Naive thymus-derived CD4-positive, alpha-beta T cell (primary cell): Measurements from ENCODE around the gene TSKS. TPM values are rescaled to one million over a fixed set of nuclear protein-coding genes. Genes with fewer than 3 reads are reported as not detected.

ENCODE experiments used
- ATAC-seq: fragments of 150-1000 bp; cut with Tn5 transposase; 2 replicates; pipeline ENCODE4 v1.10.0; 2021; ENCODE audit warnings: mild to moderate bottlenecking, moderate library complexity
- CTCF ChIA-PET: fragments of 350-600 bp; sonication (Branson Sonifier 250); formaldehyde crosslinking; loops from one replicate; lab custom pipeline; 2021; ENCODE audit warnings: antibody characterized with exemption; lab: Charles Lee
- POLR2A ChIA-PET: fragments of 350-600 bp; sonication (Branson Sonifier 250); formaldehyde crosslinking; loops from one replicate; lab custom pipeline; 2021; ENCODE audit warnings: antibody characterized with exemption, inconsistent platforms; lab: Charles Lee
- DNase-seq, 9 donors: peaks; one replicate each; pipeline versions ENCODE4 v3.0.0 to v3.0.0-alpha.2; 2020 to 2022; ENCODE audit warnings: mixed read lengths in 1 of 9
- H3K27ac ChIP-seq: one replicate; pipeline ENCODE4 v1.7.0; 2013; ENCODE audit warnings: mild to moderate bottlenecking, low read depth, low read length, moderate library complexity
- H3K27me3 ChIP-seq, 2 donors: one replicate each; pipeline ENCODE4 v1.7.0; 2013; ENCODE audit warnings: low read length in 2 of 2, mild to moderate bottlenecking in 2 of 2, moderate library complexity in 2 of 2; ENCODE audit not compliant: control insufficient read depth in 2 of 2, insufficient read depth in 2 of 2
- H3K36me3 ChIP-seq, 3 experiments: 1 replicate in 2 of 3; 2 replicates in 1 of 3; pipeline ENCODE4 v1.7.0; 2013; ENCODE audit warnings: low read length in 3 of 3, mild to moderate bottlenecking in 3 of 3, moderate library complexity in 1 of 3; ENCODE audit not compliant: insufficient read depth in 3 of 3, control insufficient read depth in 2 of 3
- H3K4me1 ChIP-seq, 2 donors: one replicate each; pipeline ENCODE4 v1.7.0; 2013; ENCODE audit warnings: low read length in 2 of 2, mild to moderate bottlenecking in 2 of 2, moderate library complexity in 1 of 2; ENCODE audit not compliant: control insufficient read depth in 2 of 2, insufficient read depth in 2 of 2
- H3K4me3 ChIP-seq: 2 replicates; pipeline ENCODE4 v1.7.0; 2013; ENCODE audit warnings: mild to moderate bottlenecking, low read length
- H3K9me3 ChIP-seq, 3 experiments: 1 replicate in 2 of 3; 2 replicates in 1 of 3; pipeline ENCODE4 v1.7.0; 2013; ENCODE audit warnings: low read length in 3 of 3; ENCODE audit not compliant: control insufficient read depth in 2 of 3
- H3K27ac Mint-ChIP-seq, 9 donors: one replicate each; pipeline ENCODE4 v1.8.0; 2020 to 2022; ENCODE audit warnings: mixed read lengths in 9 of 9, mild to moderate bottlenecking in 8 of 9, moderate library complexity in 5 of 9, inconsistent platforms in 2 of 9
- H3K27me3 Mint-ChIP-seq, 5 donors: one replicate each; pipeline ENCODE4 v1.8.0; 2021 to 2022; ENCODE audit warnings: mixed read lengths in 5 of 5, mild to moderate bottlenecking in 1 of 5
- H3K36me3 Mint-ChIP-seq, 5 donors: one replicate each; pipeline ENCODE4 v1.8.0; 2020 to 2022; ENCODE audit warnings: mixed read lengths in 5 of 5, mild to moderate bottlenecking in 3 of 5, inconsistent platforms in 1 of 5
- H3K4me1 Mint-ChIP-seq, 7 donors: one replicate each; pipeline ENCODE4 v1.8.0; 2020 to 2022; ENCODE audit warnings: mixed read lengths in 7 of 7, mild to moderate bottlenecking in 3 of 7, inconsistent platforms in 1 of 7
- H3K4me3 Mint-ChIP-seq, 10 donors: one replicate each; pipeline ENCODE4 v1.8.0; 2020 to 2022; ENCODE audit warnings: mild to moderate bottlenecking in 10 of 10, mixed read lengths in 10 of 10, moderate library complexity in 6 of 10, inconsistent platforms in 2 of 10
- H3K9me3 Mint-ChIP-seq, 11 donors: one replicate each; pipeline ENCODE4 v1.8.0; 2020 to 2022; ENCODE audit warnings: mixed read lengths in 11 of 11, mild to moderate bottlenecking in 4 of 11, inconsistent platforms in 1 of 11, moderate library complexity in 1 of 11
- intact Hi-C, 2 donors: fragments of 100-400 bp; cut with micrococcal nuclease; formaldehyde crosslinking; loops; one replicate each; pipeline ENCODE4 v1.15.1; 2023
- polyA plus RNA-seq, 2 donors: library from polyadenylated mRNA; unstranded; fragments of 300-500 nt; fragmentation: Illumina TruSeq; gene quantifications; one replicate each; pipeline ENCODE4 v1.2.3, GENCODE V29; 2021
- total RNA-seq, 6 experiments: library from RNA in 5 of 6; stranded (reverse) in 5 of 6; gene quantifications; 1 replicate in 5 of 6; 2 replicates in 1 of 6; pipeline ENCODE4 v1.2.3 and lab custom pipeline; 2021 to 2026

TSKS gene
- total and polyA plus RNA-seq, 7 experiments from 2014 or later, result 0.51 to 3.6 (median 1.5) TPM

DNA sequence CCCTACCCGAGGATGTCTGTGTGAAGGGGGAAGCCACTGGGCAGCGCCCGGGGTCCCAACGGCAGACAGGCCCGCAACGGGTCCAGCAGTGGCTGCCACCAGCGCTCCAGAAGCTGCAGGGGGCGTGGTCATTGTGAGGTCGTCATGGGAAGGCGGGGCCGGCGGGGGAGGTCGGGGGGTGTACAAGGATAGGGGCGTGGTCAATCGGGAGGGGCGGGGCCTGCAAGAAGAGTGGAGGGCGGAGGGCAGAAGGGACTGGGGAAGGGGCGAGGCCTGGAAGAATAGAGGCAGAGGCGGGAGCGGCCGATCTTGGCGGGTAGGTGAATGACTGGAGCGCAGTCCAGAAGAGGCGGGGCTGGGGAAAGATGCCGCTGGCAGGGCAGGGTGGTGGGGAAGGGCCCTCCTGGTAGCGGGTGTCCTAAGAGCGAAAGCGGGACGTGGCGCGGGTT, 45.6 kb upstream of the TSKS start:
- DNase-seq (peak; percentile 69 to 92 (median 83)), ATAC-seq (peak; percentile 76)
- no peaks in the 10 kb centered on the region for H3K9me3 ChIP-seq
- H3K36me3 ChIP-seq, result peaks cover 0 to 6% (median 0%) of the 10 kb centered on the region in 3 experiments
- POLR2A ChIA-PET, result interaction anchor here (1.5 to 2.1 kb wide), 3 partner anchors 10 to 91 kb away, joined by 4 to 11 read pairs (median 8); partner anchors contain the start of genes AKT1S1, MED25 and TBC1D17
- peak overlapping the region; percentile 66 to 94 (median 84) for H3K27ac Mint-ChIP-seq
- peaks cover 11 to 16% of the 10 kb centered on the region in 2 donors for H3K4me1 ChIP-seq
- CTCF ChIA-PET, result no interaction called here
- no peaks in the 10 kb centered on the region for H3K27me3 ChIP-seq
- H3K27ac ChIP-seq, result peak overlapping the region; percentile 73
- peaks cover 0 to 9% (median 6%) of the 10 kb centered on the region in 5 donors for H3K36me3 Mint-ChIP-seq
- no peaks in the 10 kb centered on the region for H3K9me3 Mint-ChIP-seq
- intact Hi-C loops, result loop anchor here in 1 of 2 donors (1.0 to 2.0 kb wide), 4 partner anchors 9 to 166 kb away; partner anchors contain the start of gene SCAF1
- H3K27me3 Mint-ChIP-seq, result no peaks in the 10 kb centered on the region
- peak overlapping the region; percentile 71 for H3K4me3 ChIP-seq
- H3K4me1 Mint-ChIP-seq, result peaks cover 20 to 39% (median 28%) of the 10 kb centered on the region in 7 donors
- H3K4me3 Mint-ChIP-seq, result peak overlapping the region; percentile 85 to 96 (median 90)

DNA sequence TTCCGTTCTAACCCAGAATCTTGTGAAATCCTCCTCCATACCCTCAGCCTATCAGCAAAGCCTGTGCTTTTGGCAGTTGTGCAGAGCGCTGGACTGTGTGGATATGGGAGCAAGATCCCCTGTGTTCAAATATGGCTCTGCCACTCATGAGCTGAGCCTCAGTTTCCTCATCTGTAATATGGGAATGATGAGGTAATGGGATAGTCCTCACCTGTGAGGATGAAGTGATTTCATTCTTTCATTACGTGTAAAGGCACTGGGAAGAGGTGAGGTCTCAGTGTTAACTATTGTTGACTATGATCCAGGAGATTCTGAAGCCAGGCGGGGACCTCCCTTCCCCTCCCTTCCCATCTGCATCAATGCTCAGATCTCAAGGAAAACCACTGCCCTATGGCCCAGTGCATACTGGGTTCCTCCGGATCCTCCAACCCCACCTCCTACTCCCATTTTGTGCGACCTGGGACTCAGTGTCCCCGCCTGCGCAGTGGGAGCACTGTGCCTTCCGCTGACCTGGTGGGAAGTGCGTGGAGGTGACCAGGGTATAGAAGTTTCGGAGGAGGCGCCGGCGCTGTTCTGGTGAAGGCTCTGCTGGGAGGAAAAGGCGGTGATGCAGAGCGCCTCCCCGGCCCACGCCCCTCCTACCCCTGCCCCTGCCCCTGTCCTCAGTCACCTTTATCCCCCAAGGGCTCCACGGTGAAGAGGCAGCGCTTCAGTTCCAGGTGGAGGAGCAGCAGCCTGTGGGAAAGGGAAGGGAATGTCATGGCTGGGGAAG, 45.0 kb upstream of the TSKS start:
- no peaks in the 10 kb centered on the region for H3K9me3 ChIP-seq
- DNase-seq (no peak), ATAC-seq (no peak)
- no peaks in the 10 kb centered on the region for H3K27me3 ChIP-seq
- peaks cover 0 to 12% (median 0%) of the 10 kb centered on the region in 3 experiments for H3K36me3 ChIP-seq
- Mint-ChIP-seq H3K4me3 (peak overlapping the region; percentile 23 to 96 (median 90)), H3K4me1 (peaks cover 14 to 35% (median 22%) of the 10 kb centered on the region in 7 donors), H3K27ac (peak overlapping the region; percentile 11 to 93 (median 84)), H3K9me3 (no peaks in the 10 kb centered on the region), H3K36me3 (peaks cover 0 to 13% (median 10%) of the 10 kb centered on the region in 5 donors), H3K27me3 (no peaks in the 10 kb centered on the region)
- H3K27ac ChIP-seq, result peak overlapping the region; percentile 73
- H3K4me3 ChIP-seq, result no peak overlapping the region
- H3K4me1 ChIP-seq, result peaks cover 11 to 16% of the 10 kb centered on the region in 2 donors
- CTCF ChIA-PET, result no interaction called here
- POLR2A ChIA-PET, result interaction anchor here (1.1 to 2.0 kb wide), 4 partner anchors 10 to 90 kb away, joined by 3 to 11 read pairs (median 4); partner anchors contain the start of genes AKT1S1, AP2A1, MED25 and TBC1D17
- intact Hi-C loops, result loop anchor here in 1 of 2 donors (1.0 to 2.0 kb wide), 3 partner anchors 42 to 165 kb away; partner anchors contain the start of gene SCAF1

DNA sequence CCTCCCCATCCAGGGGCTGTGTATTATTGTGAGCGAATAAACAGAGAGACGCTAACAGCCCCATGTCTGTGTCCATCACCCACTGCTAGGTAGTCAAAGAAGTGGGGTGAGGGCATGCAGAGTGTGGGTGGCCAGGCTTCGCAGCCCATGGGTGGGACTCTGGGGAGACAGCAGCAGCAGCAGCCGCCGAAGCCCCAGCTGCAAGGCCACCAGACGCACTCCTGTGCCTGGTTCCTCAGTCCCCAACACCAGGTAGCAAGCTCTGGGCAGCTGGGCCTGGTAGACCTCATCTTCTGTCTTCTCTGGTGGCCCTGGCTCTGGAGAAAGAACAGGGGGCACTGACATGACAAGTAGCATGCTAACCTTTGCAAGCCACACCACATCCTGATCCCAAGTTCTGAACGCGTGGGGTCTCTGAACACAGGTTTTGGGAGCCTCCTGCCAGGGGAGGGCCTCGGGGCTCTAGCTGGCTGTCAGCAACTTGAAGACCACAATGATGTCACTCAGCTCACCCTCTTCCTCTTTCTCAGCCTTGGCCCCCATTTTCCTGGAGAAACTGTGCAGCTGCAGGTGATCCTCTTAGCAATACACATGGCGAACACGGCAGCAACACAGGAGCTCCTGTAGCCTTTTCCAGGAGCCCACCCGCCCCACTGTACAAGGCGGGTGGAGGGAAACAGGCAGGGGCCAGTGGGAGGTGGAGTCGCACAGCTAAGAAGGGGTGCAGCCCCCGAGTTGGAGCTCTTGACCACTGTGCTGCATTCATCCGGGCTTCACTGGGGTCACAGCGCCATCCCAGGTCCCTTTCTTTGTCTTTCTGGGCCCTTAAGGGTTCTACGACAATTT, 44.2 kb upstream of the TSKS start:
- Histone ChIP-seq H3K27ac (peak overlapping the region; percentile 73), H3K27me3 (no peaks in the 10 kb centered on the region), H3K36me3 (peaks cover 0 to 20% (median 0%) of the 10 kb centered on the region in 3 experiments), H3K4me1 (peaks cover 5 to 9% of the 10 kb centered on the region in 2 donors), H3K9me3 (no peaks in the 10 kb centered on the region), H3K4me3 (no peak overlapping the region)
- Mint-ChIP-seq H3K27me3 (no peaks in the 10 kb centered on the region), H3K36me3 (peaks cover 0 to 14% (median 10%) of the 10 kb centered on the region in 5 donors), H3K27ac (peak overlapping the region in 6 of 9 donors; percentile 46 to 93 (median 72)), H3K9me3 (no peaks in the 10 kb centered on the region), H3K4me1 (peaks cover 12 to 27% (median 15%) of the 10 kb centered on the region in 7 donors), H3K4me3 (peak overlapping the region in 3 of 10 donors; percentile 25 to 70 (median 51))
- DNase-seq (no peak), ATAC-seq (no peak)
- POLR2A ChIA-PET, result interaction anchor here (1.1 to 1.2 kb wide), 2 partner anchors 11 to 40 kb away, joined by 3 read pairs; partner anchors contain the start of genes AP2A1 and MED25
- CTCF ChIA-PET, result interaction anchor here (0.5 kb wide), 1 partner anchor 304 kb away, joined by 3 read pairs; no protein-coding TSS in a partner anchor
- intact Hi-C loops, result no loop called here

DNA sequence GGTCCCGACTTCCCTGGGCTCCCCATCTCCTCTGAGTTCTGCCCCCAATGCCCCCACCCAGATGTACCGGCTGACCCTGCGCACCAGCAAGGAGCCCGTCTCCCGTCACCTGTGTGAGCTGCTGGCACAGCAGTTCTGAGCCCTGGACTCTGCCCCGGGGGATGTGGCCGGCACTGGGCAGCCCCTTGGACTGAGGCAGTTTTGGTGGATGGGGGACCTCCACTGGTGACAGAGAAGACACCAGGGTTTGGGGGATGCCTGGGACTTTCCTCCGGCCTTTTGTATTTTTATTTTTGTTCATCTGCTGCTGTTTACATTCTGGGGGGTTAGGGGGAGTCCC, 43.5 kb upstream of the TSKS start:
- intact Hi-C loops, result no loop called here
- H3K27ac ChIP-seq, result peak overlapping the region; percentile 35
- peak overlapping the region in 1 of 10 donors; percentile 3 for H3K4me3 Mint-ChIP-seq

DNA sequence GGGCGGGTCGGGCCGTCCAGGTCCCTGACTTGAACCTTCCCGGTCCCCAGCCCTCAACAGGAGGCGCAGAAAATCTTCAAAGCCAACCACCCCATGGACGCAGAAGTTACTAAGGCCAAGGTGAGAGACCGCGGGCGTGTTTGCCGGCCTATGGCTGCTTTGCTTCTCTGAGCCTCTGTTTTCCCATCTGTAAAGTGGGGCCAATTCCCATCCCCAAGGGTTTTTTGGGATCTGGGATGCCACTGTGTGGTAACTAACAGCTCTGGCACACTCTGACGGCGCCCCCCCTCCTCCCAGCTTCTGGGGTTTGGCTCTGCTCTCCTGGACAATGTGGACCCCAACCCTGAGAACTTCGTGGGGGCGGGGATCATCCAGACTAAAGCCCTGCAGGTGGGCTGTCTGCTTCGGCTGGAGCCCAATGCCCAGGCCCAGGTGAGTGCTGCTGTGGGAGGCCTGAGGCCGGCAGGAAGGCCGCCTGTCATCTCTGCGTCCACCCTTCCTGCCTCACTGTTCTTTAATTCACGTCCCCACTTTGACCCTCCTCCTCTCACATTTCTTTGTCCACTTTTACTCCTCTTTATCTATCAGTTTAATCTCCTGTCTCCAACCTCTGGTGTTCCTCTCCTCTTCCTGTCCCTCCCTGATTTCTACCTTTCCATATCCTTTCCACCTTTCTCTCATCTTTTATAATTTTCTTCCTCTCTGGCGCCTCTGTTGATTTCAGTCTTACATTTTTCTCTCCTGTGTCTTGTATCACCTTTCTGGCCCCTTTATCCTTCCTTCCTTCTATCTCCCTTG, 42.9 kb upstream of the TSKS start:
- Histone ChIP-seq H3K9me3 (no peaks in the 10 kb centered on the region), H3K27me3 (no peaks in the 10 kb centered on the region), H3K4me1 (peaks cover 5 to 8% of the 10 kb centered on the region in 2 donors), H3K4me3 (no peak overlapping the region), H3K27ac (peak overlapping the region; percentile 35), H3K36me3 (peaks cover 0 to 31% (median 2%) of the 10 kb centered on the region in 3 experiments)
- ChIA-PET CTCF (no interaction called here), POLR2A (no interaction called here)
- Mint-ChIP-seq H3K9me3 (no peaks in the 10 kb centered on the region), H3K4me1 (peaks cover 8 to 23% (median 15%) of the 10 kb centered on the region in 7 donors), H3K27ac (peak overlapping the region; percentile 14 to 87 (median 61)), H3K27me3 (no peaks in the 10 kb centered on the region), H3K4me3 (peak overlapping the region in 2 of 10 donors; percentile 3 to 29), H3K36me3 (peaks cover 0 to 17% (median 10%) of the 10 kb centered on the region in 5 donors)
- ATAC-seq (no peak), DNase-seq (no peak)
- intact Hi-C loops, result no loop called here

More for the DNA sequence above, 43.5 kb upstream of the TSKS start:
- Histone ChIP-seq H3K27me3 (no peaks in the 10 kb centered on the region), H3K4me3 (no peak overlapping the region), H3K4me1 (peaks cover 5 to 8% of the 10 kb centered on the region in 2 donors), H3K9me3 (no peaks in the 10 kb centered on the region), H3K36me3 (peaks cover 0 to 27% (median 0%) of the 10 kb centered on the region in 3 experiments)
- POLR2A ChIA-PET, result interaction anchor here (1.2 kb wide), 1 partner anchor 39 kb away, joined by 3 read pairs; the partner anchor contains the start of gene AP2A1
- no peak for ATAC-seq
- Mint-ChIP-seq H3K9me3 (no peaks in the 10 kb centered on the region), H3K27ac (peak overlapping the region in 7 of 9 donors; percentile 14 to 87 (median 52)), H3K36me3 (peaks cover 0 to 15% (median 10%) of the 10 kb centered on the region in 5 donors), H3K4me1 (peaks cover 8 to 23% (median 15%) of the 10 kb centered on the region in 7 donors), H3K27me3 (no peaks in the 10 kb centered on the region)
- CTCF ChIA-PET, result interaction anchor here (0.5 kb wide), 1 partner anchor 303 kb away, joined by 3 read pairs; no protein-coding TSS in a partner anchor
- no peak for DNase-seq
